ENCODE results near the gene UXS1. TPM values are rescaled to one million over a fixed set of nuclear protein-coding genes. Genes with fewer than 3 reads are reported as not detected.
"Not testable (repeated sequence)": the region's sequence is repeated elsewhere in the genome, so short reads cannot be mapped to it uniquely, and the experiment has no call there.

UXS1 gene
- total RNA-seq, 4 donors from 2014 or later: 16.7 to 46.2 (median 34.9) TPM

DNA sequence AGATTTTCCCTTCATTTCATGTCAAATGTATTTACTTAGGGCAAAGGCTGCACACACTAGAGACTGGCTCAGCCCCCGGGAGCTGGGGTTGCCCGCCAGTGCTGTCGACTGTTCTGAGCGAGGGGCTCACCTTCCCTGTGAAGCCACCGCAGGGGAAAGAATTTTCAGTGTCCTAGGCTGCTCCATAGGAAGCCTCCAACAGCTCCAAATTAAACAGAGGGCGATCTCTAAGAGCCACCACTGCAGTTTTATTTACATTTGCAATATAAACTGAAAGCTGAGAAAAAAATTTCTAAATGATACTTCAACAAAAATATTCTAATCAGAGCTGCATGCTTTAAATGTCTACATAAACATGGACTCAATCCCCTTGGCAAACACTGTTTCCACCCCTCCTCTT lies 54.0 kb downstream of the UXS1 start:
- TF ChIP-seq, protein P1, sequence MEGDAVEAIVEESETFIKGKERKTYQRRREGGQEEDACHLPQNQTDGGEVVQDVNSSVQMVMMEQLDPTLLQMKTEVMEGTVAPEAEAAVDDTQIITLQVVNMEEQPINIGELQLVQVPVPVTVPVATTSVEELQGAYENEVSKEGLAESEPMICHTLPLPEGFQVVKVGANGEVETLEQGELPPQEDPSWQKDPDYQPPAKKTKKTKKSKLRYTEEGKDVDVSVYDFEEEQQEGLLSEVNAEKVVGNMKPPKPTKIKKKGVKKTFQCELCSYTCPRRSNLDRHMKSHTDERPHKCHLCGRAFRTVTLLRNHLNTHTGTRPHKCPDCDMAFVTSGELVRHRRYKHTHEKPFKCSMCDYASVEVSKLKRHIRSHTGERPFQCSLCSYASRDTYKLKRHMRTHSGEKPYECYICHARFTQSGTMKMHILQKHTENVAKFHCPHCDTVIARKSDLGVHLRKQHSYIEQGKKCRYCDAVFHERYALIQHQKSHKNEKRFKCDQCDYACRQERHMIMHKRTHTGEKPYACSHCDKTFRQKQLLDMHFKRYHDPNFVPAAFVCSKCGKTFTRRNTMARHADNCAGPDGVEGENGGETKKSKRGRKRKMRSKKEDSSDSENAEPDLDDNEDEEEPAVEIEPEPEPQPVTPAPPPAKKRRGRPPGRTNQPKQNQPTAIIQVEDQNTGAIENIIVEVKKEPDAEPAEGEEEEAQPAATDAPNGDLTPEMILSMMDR (IDR thresholded peaks at IDR 0.05): no peak
- TF ChIP-seq POLR2A (IDR thresholded peaks at IDR 0.05): no peak
- H3K4me3 ChIP-seq (ENCODE audit: low read depth, poor library complexity, severe bottlenecking): no peak overlapping the region
- 95 to 98% methylated on average over 6 of the region's 6 CpGs for WGBS, 2 donors
- DNase-seq (ENCODE audit: low spot score in 2 of 2): no peak
- intact Hi-C loops (cut with DNase I; ENCODE audit: low total_unique reads): no loop called here

DNA sequence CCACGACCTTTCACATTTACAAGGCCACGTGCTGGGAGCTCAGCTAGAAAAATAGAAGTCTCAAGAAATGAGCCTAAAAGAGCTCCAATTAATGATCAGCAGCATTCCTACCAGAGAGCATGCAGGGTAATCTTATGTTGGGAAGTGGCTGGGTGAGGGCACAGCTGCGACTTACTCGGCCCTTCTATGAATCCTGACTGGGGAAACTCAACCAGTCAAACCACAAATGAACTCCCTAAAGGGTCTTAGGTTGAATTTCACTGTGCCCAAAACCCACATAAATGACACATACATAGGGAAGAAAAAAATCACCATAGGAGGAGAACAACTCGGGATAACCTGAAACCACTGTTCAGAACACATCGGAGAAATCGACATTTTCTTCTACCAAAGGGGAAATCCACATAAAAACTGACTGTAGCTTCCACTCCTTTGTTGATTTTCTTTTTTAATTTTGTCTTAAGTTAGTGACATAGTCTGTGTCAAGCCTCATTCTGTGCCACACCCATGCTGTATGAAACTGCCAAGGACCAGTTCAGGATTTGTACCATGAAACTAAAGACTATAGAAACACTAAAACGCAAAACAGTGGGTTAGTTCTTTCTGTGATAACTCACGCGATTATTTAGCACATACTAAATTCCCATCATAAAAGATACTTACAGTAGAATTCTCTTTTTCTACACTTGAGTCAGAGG lies 54.7 kb downstream of the UXS1 start:
- DNase-seq (ENCODE audit: low spot score in 2 of 2): no peak
- no peak overlapping the region for H3K4me3 ChIP-seq (ENCODE audit: low read depth, poor library complexity, severe bottlenecking)
- intact Hi-C loops (cut with DNase I; ENCODE audit: low total_unique reads): no loop called here
- 79 to 81% methylated on average over 10 of the region's 10 CpGs for WGBS, 2 donors
- no peak for TF ChIP-seq POLR2A (IDR thresholded peaks at IDR 0.05)
- TF ChIP-seq, protein P1 (IDR thresholded peaks at IDR 0.05): no peak

DNA sequence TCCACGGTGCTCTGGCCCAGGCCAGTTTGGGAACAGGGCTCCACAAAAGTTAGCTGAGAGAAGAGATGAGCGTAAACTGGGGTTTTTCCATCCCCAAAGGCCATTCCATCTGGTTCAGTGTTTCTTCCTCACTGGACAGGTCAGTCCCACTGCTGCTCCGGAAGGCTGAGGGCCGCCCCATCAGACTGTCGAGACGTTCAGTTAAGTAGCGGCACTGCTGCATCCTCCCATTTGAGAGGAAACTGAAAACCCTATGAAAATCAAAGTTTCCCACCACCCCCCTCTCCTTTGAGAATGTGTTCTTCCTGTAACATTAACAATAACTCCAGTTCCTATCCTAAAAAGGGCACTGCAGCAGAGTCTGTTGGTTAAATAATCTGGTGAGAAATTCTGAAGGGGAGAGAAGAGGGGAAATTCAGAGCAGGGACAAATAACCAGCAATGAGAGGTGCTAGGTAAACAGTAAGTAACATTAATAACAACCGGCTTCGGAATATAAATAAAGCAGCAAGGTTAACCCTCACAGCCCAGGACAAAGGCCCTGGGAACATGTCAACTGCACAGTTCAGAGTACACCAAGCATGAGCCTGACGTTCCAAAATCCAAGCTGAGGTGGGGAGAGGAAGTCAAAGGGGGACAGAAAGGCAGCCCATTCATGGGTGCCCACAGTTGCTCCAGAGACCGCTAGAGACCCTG lies 55.4 kb downstream of the UXS1 start:
- intact Hi-C loops (cut with DNase I; ENCODE audit: low total_unique reads): no loop called here
- 71 to 78% methylated on average over 11 of the region's 11 CpGs for WGBS, 2 donors
- no peak overlapping the region for H3K4me3 ChIP-seq (ENCODE audit: low read depth, poor library complexity, severe bottlenecking)
- TF ChIP-seq, protein P1 (IDR thresholded peaks at IDR 0.05): no peak
- no peak for TF ChIP-seq POLR2A (IDR thresholded peaks at IDR 0.05)
- no peak for DNase-seq (ENCODE audit: low spot score in 2 of 2)

DNA sequence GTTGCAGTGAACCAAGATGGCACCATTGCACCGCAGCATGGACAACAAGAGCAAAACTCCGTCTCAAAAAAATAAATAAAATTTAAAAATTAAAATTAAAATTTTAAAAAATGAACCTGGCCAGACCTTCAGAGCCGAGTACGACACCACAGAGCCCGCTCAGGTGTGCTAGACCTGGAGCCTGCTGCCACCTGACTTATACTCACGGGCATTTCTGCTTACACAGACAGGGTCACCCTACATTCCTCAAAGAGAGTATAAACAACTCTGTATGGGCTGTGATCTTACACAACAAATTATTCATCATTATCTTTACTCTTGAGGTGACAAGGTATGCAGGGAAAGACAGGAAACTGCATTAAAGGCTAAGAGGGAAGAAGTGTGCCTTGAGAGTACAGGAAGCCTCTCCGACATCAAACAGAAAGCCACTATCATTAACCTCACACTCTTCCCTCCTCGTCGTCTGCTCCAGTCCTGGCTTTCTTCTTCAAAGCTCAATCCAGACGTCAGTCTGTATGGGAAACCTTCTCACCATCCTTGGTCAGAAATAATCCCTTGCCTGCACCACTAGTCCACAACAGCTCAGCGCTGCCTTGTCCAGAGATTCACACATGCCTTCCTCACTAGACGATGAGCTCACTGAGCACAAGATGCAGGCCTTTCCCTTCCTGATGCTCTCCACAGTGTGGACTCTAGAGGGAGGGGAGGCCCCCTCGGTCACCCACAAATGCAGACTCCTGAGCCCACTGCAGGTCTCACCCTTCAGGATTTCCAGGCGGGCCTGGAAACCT lies 56.2 kb downstream of the UXS1 start:
- 79 to 87% methylated on average over 14 of the region's 14 CpGs for WGBS, 2 donors
- no peak for DNase-seq (ENCODE audit: low spot score in 2 of 2)
- intact Hi-C loops (cut with DNase I; ENCODE audit: low total_unique reads): no loop called here
- H3K4me3 ChIP-seq (ENCODE audit: low read depth, poor library complexity, severe bottlenecking): no peak overlapping the region
- TF ChIP-seq POLR2A (IDR thresholded peaks at IDR 0.05): no peak
- TF ChIP-seq, protein P1 (IDR thresholded peaks at IDR 0.05): no peak

DNA sequence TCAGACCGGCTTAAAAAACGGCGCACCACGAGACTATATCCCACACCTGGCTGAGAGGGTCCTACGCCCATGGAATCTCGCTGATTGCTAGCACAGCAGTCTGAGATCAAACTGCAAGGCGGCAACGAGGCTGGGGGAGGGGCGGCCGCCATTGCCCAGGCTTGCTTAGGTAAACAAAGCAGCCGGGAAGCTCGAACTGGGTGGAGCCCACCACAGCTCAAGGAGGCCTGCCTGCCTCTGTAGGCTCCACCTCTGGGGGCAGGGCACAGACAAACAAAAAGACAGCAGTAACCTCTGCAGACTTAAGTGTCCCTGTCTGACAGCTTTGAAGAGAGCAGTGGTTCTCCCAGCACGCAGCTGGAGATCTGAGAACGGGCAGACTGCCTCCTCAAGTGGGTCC lies 62.9 kb downstream of the UXS1 start:
- intact Hi-C loops (cut with DNase I; ENCODE audit: low total_unique reads); DNase-seq (ENCODE audit: low spot score in 2 of 2); H3K4me3 ChIP-seq (ENCODE audit: low read depth, poor library complexity, severe bottlenecking): not testable (repeated sequence)
- no CpG with 5 or more reads among the region's 14 CpGs for WGBS, 2 donors
